Measurements from ENCODE around the gene PDZD8.

The PDZD8 gene

GRCh38 chr10:117420768-117421167 lies 45.5 kb upstream of the PDZD8 start:
- TF ChIP-seq PPARA (CRISPR knock-in tag; IDR thresholded peaks at IDR 0.05; ENCODE audit: borderline replicate concordance) (no peak), ARNTL (CRISPR knock-in tag; IDR thresholded peaks at IDR 0.05; ENCODE audit: borderline replicate concordance, low read depth) (no peak), ESRRG (CRISPR knock-in tag; IDR thresholded peaks at IDR 0.05) (no peak), ZC3H10 (CRISPR knock-in tag; IDR thresholded peaks at IDR 0.05) (no peak), POU6F1 (CRISPR knock-in tag; IDR thresholded peaks at IDR 0.05; ENCODE audit: borderline replicate concordance, low read depth) (no peak), ZNF8 (CRISPR knock-in tag; IDR thresholded peaks at IDR 0.05) (no peak), TSHZ2 (CRISPR knock-in tag; IDR thresholded peaks at IDR 0.05) (no peak), TOX (CRISPR knock-in tag; IDR thresholded peaks at IDR 0.05; ENCODE audit: borderline replicate concordance) (no peak), PATZ1 (CRISPR knock-in tag; IDR thresholded peaks at IDR 0.05; ENCODE audit: borderline replicate concordance) (no peak), ZNF70 (CRISPR knock-in tag; IDR thresholded peaks at IDR 0.05) (no peak)
- no peak for ATAC-seq

- TF ChIP-seq ZNF8 (CRISPR knock-in tag; IDR thresholded peaks at IDR 0.05), result no peak
- no peak for TF ChIP-seq PPARA (CRISPR knock-in tag; IDR thresholded peaks at IDR 0.05; ENCODE audit: borderline replicate concordance)
- no peak for TF ChIP-seq BACH2 (CRISPR knock-in tag; IDR thresholded peaks at IDR 0.05; ENCODE audit: borderline replicate concordance)
- no peak for TF ChIP-seq ZC3H10 (CRISPR knock-in tag; IDR thresholded peaks at IDR 0.05)
- no peak for TF ChIP-seq CSRNP3 (CRISPR knock-in tag; IDR thresholded peaks at IDR 0.05)
- TF ChIP-seq ZFP3 (CRISPR knock-in tag; IDR thresholded peaks at IDR 0.05), result no peak
- no peak for TF ChIP-seq POU6F1 (CRISPR knock-in tag; IDR thresholded peaks at IDR 0.05; ENCODE audit: borderline replicate concordance, low read depth)
- TF ChIP-seq TOX (CRISPR knock-in tag; IDR thresholded peaks at IDR 0.05; ENCODE audit: borderline replicate concordance), result no peak
- no peak for TF ChIP-seq ZNF70 (CRISPR knock-in tag; IDR thresholded peaks at IDR 0.05)
- ATAC-seq, result no peak
Observed at GRCh38 chr10:117419921-117420320, 44.7 kb upstream of the PDZD8 start.

GRCh38 chr10:117419159-117419558 lies 43.9 kb upstream of the PDZD8 start:
- ATAC-seq, result no peak
- TF ChIP-seq RARB (CRISPR knock-in tag; IDR thresholded peaks at IDR 0.05) (no peak), ESRRG (CRISPR knock-in tag; IDR thresholded peaks at IDR 0.05) (no peak), ZFP3 (CRISPR knock-in tag; IDR thresholded peaks at IDR 0.05) (no peak), ZNF565 (CRISPR knock-in tag; conservative IDR thresholded peaks at IDR 0.05; ENCODE audit: low read depth) (no peak), CSRNP3 (CRISPR knock-in tag; IDR thresholded peaks at IDR 0.05) (no peak), ZNF8 (CRISPR knock-in tag; IDR thresholded peaks at IDR 0.05) (no peak), TOX (CRISPR knock-in tag; IDR thresholded peaks at IDR 0.05; ENCODE audit: borderline replicate concordance) (no peak), TCF4 (CRISPR knock-in tag; IDR thresholded peaks at IDR 0.05; ENCODE audit: borderline replicate concordance) (no peak), ZFP30 (CRISPR knock-in tag; IDR thresholded peaks at IDR 0.05) (no peak), BACH2 (CRISPR knock-in tag; IDR thresholded peaks at IDR 0.05; ENCODE audit: borderline replicate concordance) (no peak), PPARA (CRISPR knock-in tag; IDR thresholded peaks at IDR 0.05; ENCODE audit: borderline replicate concordance) (no peak), CREB5 (CRISPR knock-in tag; IDR thresholded peaks at IDR 0.05; ENCODE audit: low read depth) (no peak), GLIS3 (CRISPR knock-in tag; IDR thresholded peaks at IDR 0.05) (no peak), ZC3H10 (CRISPR knock-in tag; IDR thresholded peaks at IDR 0.05) (no peak), ARNTL (CRISPR knock-in tag; IDR thresholded peaks at IDR 0.05; ENCODE audit: borderline replicate concordance, low read depth) (no peak), OSR1 (CRISPR knock-in tag; IDR thresholded peaks at IDR 0.05) (no peak), PATZ1 (CRISPR knock-in tag; IDR thresholded peaks at IDR 0.05; ENCODE audit: borderline replicate concordance) (no peak)
